Hematopoietic multipotent progenitor cell treated with erythropoietin and hydrocortisone succinate and interleukin-3 and kit ligand, for 8 days (in vitro differentiated cells): Measurements from ENCODE around the gene SH3RF3.

ENCODE experiments used
- DNase-seq: peaks from one replicate; pipeline ENCODE4 v3.0.0-alpha.2; 2015

Gene SH3RF3

DNA sequence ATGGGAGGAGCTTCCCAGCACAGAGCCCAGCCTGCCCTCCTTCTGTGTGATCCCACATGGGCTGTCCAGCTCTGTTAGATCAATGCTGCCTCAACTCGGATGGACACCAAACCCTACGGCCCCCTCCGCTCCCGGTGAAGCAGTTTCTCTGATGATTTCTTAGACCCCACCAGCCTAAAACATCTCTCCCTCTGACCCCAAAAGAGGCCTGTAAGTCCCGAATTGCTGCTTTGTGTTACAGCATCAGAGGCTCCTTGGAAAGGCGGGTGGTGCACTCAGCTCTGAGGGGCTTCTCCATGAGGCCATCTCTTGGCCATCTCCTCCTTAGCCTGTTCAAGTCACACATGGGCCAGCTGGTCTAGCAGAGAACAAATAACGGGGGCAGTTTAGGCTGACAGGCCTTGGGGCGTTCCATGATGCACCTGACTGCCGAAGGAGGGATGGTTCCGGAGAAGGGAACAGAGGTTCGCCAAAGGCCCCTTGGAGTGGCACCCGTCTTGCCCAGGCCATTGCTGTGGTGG, 240.7 kb downstream of the SH3RF3 start:
- DNase-seq, result no peak

DNA sequence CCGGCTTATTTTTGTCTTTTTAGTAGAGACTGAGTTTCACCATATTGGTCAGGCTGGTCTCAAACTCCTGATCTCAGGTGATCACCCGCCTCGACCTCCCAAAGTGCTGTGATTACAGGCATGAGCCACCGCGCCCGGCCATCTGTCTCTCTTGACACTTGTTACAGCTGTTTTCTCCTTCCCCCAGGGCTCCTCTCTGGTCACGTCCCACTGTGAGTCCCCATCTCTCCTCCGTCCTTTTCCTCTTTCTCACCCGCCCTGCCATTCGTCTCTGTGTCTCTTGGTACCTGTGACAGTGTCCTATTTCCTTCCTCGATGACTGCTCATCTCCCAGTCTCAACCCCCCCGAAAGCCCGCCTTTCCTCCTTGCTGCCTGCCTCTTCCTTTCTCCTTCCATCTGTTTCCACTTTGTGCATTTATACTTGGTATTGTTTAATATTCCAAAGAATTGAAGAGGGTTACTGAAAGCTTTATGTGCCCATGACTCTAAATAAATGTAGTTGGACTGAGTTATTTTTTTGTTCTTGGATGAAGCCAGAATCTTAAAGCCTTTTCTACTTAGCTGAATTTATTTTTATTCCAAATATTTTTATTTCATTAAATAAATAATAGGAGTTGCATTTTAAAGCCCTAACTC, 241.5 kb downstream of the SH3RF3 start:
- DNase-seq, result no peak

DNA sequence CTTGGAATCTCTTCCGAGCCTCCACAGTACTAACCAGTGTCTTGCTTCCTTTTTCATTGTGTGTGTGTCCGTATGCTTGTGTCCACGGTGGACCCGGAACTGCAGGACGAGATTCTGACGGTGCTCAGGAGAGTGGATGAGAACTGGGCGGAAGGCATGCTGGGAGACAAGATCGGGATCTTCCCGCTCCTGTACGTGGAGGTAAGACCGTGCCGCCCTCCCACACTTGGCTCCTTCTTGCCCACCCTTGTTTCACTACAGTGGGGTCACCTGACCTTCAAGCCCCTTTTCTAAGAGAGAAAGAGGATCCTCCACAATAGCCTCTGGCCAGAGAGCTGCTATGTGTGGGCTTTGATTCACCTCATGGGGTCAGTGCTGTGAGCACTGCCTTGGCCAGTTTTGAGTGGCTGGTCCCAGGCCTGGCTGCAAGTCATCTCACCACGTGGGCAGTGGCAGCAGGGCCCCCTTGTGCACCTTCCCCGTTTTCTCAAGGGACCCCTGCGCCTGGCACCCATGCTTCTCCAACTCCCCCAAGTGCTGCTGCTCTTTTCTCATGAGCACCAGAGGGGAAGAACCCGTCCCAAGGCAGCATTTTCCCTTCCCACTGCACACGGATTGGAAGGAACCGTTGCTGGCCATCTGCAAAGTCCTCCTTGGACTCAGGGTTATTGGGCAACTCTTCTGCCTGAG, 242.6 kb downstream of the SH3RF3 start:
- no peak for DNase-seq

DNA sequence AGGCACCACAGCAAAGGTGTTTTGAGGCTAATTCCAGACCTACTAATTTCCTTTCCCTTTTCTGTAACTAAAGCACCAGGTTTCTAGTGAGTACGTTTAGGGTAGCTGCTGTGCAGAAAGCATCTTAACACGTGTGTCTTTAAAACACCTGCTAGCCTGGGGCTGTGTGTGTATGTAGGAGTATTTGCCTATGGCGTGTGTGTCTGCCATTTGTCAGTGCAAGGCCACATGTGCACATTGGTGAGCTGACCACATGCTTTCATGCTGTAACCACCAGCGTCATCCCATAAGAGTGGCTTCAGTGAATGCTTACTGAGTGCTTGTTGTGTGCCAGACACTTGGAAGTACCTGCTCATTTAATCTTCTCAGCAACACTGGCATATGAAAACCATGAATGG, 243.2 kb downstream of the SH3RF3 start:
- no peak for DNase-seq

DNA sequence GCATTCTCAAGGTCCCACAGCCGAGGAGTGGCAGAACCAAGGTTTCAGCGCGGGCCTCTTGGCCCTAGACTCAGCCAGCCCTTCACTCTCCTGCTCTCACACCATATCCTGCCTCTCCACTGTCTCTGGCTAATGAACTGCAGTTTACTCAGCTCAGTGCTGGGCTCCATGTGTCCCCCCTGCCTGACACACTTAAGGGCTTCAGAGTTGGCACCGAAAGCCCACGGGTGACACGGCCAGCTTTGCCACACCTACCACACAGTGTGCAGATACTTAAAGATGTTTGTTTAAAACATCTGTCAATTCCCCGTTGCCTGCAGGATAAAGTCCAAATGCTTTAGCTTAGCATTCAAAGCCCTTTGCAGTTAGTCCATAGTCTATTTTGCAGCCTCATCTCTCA, 243.6 kb downstream of the SH3RF3 start:
- no peak for DNase-seq

DNA sequence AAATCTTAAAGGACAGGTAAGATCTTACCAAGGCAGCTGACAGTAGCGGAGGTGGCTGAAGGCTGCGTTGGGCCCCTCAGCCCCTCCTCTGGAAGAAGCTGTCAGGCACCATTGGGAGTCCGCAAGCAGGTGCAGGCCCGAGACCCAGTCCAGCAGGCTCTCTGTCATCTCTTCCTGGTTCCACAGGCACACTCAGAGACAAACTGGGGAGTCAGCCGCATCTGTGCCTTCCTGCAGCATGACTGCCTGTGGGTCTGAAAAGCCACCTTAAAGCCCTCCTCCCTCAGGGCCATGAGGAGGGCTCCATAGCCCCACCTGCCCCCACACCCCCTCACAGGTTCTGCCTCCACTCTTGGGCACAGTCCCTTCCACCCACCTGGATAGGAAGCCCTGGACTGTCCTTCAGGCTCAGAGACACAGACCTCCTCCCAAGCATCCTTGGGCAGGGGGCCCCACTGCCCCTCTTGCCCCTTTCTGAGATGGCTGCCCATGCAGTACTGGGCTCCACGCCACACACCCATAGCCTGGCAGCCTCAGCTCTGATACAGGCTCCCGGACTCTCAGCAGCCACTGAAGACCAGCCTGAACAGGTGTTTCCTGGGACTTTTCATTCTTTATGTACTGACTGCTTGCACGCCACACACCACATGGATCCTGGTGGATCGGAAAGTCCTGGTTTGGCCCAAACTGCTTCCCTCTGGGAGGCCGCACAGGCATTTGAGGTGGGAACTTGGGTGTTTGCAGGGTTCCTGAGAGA, 245.0 kb downstream of the SH3RF3 start:
- DNase-seq, result no peak

DNA sequence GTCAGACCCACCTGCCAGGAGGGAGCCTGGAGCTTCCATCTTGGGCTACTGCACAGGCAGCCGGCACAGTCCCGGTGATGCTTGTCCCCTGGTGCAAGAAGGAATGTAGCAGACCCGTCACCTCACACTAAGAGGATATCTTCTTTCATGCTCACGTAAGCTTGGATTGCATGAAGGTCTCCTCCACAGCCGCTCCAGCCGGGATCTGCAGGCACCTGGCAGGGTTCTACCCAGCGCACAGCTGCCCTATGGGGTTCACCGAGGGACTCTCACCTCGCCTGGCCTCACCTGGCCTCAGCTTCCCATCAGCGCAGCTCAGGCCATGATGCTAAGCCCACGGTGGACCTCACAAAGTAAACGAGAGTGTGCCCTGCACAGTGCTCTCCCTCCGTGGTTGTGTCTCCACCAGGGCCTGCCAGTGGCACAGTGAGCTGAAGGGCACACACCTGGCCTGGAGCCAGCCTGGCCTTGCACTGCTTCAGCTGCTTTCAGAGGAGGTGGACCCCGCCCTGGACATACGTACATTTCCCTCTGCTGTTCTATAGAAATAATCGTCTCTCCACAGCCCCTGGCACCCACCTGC, 245.6 kb downstream of the SH3RF3 start:
- DNase-seq, result no peak

DNA sequence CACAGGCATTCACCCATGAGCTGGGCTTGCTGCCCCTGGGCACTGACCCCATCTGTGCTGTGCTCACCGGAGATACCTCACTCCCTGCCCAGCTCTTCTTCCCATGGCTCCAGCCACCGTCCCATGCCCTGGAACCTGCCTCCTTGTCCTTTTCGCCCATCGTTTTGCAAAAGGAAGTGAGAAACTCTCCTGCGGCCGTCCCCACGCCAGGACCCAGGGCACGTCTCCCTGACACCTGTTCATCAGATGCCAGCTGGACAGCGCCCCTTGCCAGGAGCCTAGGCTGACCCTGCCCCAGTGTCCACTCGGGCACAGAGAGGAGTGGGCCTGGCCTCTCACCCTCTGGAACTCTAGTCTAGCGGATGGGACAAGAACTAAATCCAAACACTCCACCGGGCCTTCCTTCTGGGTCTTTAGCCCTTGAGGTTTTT, 246.1 kb downstream of the SH3RF3 start:
- no peak for DNase-seq

DNA sequence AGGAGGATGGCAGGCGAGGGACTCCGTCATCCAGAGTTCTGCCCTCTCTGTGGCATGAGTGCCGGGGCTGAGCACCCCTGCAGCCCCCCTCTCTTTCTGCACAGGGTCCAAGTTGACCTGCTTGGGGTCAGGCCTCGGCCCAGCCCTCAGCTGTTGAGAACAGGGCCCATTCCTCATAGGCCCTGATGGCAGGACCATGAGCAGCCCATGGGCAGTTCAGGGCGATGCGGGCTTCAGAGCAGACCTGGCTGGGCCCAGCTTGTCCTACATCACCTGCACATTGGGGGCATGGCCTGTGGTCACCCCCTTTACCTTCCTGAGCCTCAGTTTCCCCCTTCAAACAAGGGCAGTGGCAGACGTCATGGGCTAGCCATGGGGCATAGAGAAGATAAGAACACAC, 246.7 kb downstream of the SH3RF3 start:
- no peak for DNase-seq

DNA sequence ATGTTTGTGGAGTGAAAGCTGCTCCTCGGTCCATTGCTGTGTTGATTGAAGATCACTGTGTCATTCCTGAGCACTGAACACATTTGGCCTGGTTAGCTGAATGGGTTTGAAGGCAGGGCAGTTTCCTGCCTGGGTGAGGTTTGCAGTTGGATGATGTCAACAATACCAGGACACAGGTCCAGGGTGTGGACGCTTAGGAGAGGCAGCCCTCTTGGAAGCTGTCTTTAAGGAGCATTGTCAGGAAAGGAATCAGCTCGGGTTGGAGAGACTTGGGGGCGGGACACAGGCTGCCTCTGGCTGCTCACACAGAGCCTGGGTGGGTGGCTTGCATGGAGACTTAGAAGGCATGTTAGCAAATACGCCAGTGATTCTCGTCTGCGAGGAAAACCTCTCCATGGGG, 247.1 kb downstream of the SH3RF3 start:
- no peak for DNase-seq

DNA sequence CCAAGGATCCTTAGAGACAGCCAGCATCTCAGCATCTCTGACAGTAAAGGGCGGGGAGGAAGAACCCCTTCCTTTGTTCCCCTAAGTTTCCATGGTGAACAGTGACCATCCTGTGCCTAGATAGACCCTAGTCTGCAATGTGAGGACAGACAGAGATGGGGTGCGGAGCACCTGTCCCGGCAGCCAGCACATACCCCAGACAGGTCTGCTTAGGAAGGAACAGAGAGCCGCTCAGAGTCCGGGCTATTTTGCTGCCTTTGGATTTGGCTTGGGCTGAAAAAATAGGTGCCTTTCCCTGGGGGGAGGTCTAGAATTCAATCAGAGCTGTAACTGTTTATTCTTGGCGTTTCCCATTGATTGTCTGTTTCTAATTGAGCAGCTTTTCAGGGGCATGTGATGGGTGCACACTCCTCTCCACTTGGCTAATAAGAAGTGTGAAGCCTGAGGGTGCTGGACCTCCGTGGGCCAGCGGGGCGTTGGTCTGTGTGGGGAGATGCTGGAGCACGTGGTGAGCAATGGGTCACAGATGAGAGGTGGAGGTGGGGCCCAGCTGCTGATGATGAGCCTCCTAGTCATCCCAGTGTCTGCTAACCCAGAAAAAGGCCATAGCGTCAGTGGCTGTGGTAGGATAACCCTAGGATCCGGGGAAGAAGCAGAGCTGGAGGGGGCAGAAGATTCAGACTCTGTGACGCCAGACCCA, 247.9 kb downstream of the SH3RF3 start:
- DNase-seq, result no peak

DNA sequence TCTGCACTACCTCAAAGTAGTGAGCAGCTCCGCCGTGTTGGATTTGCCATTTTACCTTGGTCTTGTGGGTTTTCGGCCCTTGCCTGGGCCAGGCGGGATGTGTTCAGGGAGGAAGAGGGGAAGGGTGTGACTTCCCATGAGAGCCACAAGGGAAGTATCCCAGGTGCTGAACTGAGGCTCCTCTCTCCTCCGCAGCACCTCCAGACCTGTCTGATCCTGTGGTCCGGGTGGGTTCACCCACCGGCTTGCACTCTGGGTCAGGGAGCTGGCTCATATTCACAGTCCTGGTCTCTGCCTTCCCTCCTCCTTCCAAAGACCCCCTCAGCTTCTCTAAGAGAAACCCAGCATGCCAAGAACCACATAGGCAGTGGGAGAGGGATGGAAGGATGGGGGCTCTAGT, 249.0 kb downstream of the SH3RF3 start:
- DNase-seq, result no peak

DNA sequence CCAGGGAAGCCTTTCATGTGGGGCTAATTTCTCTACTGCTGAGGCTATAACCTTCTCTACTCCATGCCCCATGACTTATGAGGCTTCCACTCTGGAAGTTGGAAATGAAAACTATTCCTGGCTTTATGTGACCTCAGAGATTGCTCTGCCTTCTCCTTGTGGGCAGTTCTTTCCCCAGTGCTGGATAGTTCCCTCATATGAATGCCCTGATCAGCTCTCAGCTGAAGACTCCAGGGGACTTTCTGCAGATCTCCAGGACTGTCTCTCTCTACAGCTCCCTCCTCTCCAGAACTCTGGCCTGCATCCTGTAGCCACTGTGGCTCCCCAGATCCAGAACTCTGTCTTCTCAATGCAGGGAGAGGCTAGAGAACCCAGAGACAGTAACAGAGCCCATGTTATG, 249.7 kb downstream of the SH3RF3 start:
- DNase-seq, result no peak

DNA sequence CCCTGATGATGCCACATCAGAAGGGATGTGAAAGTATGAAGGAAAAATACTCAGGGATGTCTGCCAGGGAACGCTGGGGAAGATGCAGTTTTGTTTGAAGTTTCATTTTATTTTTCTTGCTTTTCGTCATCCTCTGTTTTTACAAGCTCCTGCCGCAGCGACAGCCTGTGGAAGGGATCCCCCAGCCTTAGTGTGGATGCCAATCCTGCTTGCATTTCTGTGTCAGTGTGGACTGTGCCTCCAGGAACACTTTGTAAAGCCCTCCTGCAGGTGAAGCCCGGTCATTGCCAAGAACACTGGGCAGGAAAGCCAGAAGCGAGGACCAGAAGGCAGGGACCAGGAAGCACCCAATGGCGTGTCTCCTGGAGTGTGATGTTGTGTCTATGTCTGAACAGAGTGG, 250.5 kb downstream of the SH3RF3 start:
- DNase-seq, result no peak

DNA sequence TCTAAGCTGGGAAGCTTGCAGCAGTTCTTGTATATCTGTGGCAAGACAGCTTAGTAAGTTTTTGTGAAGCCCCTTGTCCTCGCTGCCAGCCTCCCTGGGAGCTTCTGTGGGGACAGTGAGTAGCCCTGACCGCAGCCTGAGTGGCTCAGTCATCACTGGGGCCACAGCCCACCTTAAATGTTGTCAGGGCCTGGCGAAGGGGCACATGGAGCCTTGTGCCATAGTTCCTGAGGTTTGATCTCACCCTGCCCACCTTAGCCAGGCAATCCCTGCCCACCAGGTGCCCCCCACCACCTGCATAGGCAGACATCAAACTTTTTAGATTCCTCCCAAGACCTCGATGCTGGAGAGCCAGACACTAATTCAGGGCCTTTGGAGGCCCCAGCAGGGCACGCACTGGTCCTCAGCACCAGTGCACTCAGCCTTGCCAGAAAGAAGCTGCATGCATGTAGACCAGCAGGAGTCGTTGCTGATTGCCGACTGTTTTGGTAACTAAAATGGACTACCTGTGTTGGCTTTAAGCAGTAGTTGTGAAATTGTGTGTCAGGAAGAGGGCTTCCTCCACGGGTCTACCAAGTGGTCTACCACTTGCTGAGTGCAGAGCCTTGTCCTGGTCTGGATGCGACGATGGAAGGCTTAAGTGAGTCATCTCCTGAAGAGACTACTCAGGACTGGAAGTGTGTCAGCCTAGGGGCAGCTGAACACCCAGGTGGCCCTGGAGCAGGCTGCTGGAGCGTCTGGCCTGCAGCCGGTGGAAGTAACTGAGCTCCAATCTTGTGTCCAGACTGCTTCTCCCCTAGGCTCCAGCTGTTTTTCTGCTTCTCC, 251.7 kb downstream of the SH3RF3 start:
- no peak for DNase-seq

DNA sequence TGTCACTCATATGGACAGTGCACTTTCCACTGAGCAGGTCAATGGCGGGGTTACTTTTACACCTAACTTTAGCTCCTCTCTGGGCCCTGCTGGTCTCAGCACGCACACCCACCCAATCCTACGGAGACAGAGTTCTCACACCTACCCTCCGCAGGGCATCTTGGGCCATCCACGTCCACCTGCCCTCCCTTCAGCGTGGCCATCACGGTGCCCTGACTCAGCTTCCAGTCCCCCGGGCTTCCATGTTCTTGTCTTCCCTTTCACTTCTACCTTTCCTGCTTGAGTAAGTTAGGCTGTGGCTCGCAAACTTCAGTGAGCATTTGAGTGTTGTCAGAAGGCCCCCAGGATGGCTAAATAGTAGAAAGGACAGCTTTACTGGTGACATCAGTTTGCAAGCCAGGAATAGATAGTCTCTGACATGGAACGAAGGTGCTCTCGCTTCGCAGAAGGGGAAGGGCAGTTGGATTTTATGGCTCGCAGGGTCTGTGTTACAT, 252.4 kb downstream of the SH3RF3 start:
- DNase-seq, result no peak

DNA sequence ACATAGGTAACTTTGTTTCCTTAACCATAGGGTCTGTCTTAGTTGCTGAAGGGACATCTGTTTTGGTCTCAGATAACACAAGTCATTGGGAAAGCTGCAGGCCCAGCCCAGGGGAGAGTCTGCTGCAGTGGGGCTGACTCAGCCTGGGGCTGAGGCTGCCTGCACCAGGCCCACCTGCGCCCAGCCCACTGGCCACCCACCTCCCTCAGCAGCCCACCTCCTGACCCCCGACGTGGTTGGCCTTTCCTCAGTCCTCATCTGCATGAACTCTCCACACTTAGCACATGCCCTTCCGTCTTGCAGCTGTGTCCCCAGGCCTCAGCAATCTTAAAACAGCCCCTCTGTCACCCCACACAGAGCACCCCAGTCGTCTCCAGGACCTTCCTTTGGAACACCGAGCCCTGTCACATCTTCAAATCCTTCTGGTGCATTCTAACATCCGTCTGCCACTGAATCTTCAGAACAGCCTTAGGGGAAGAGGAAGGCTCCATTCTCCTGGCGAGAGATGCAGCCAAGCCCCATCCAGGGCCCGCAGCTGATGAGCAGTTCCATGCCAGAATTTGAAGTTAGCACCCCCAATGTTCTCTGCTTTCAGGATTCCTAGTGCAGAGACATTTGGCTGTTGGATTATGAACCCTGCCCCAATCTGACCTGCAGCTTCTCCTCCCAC, 253.4 kb downstream of the SH3RF3 start:
- DNase-seq, result no peak

DNA sequence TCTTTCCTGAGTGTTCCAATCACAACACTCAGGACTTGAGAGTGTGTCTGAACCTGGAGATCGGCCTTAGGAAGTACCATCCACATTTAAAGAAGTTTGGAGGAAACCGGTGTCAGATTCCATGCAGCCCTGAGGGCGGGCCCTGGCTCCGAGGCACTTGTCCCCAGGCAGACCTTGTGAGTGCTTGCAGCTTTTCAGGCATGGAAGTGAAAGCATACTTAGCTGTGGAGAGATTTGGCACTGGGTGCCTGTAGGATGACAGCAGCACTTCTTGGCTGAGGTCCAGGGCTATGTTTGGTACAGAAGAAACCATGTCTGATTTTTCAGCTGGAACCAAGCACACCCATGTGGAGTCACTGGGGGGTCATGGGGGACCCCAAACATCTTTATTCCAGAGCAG, 253.9 kb downstream of the SH3RF3 start:
- DNase-seq, result no peak

DNA sequence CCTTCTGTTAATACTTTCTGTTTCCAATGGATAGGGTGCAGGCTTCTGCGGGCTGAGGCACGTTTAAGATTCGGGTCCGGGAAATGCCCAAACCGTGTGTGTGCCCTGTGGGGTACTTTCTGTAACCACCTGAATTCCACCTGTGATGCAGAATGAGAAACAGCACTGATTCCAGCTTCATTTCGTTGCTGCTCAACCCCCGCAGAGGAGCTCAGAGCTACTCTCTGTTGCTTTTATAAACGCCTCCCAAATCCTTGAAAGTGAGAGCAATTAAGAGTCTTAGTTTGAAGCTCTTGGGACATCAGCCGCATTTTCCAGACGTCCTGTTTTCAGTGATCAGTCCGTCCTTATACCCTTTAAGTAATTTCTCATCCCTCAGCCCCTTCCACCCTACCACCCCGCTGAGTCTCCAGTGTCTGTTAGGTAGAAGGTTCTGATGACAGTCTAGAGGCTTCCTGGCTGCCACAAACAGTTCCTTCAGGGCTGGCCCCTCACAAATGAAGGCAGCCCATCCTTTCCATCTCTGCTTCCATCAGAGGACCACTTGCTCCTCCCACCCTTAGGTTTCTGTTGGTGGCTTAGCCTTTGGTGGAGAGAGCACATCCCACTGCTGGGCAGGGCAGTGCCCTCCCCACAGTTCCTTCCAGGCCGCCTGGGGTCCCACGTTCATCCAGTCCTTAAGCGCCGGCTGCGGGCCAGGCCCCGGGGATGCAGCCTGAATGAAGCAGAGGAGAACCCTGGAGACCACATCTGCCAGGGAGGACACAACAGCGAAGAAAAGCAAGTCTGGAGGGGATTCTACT, 254.7 kb downstream of the SH3RF3 start:
- no peak for DNase-seq
